ENCODE measurements around the gene ABHD12. TPM values are rescaled to one million over a fixed set of nuclear protein-coding genes. Genes with fewer than 3 reads are reported as not detected.
"Not testable (repeated sequence)": the region's sequence is repeated elsewhere in the genome, so short reads cannot be mapped to it uniquely, and the experiment has no call there.

The ABHD12 gene
- 10 to 100 TPM; 51.8 to 66.4 (median 59.3) TPM for polyA plus RNA-seq (ENCODE audit: insufficient read length in 4 of 4)

- DNase-seq (ENCODE audit: low read depth in 4 of 4, low spot score in 3 of 4): peak; percentile 83 to 92 (median 90)
These were observed at the start of gene ABHD12 for GRCh38 chr20:25390538-25391528. ABHD12 (minus strand) TSS chr20:25390835; CDS start chr20:25390703, 132 bp downstream.

GRCh38 chr20:25439328-25439727 lies 48.7 kb upstream of the ABHD12 start:
- DNase-seq (ENCODE audit: low read depth in 4 of 4, low spot score in 3 of 4): no peak

GRCh38 chr20:25437153-25437581 lies 46.5 kb upstream of the ABHD12 start:
- no peak for DNase-seq (ENCODE audit: low read depth in 4 of 4, low spot score in 3 of 4)

GRCh38 chr20:25424536-25424935 lies 33.9 kb upstream of the ABHD12 start:
- DNase-seq (ENCODE audit: low read depth in 4 of 4, low spot score in 3 of 4): no peak

- no peak for DNase-seq (ENCODE audit: low read depth in 4 of 4, low spot score in 3 of 4)
These were observed 31.4 kb upstream of the ABHD12 start for GRCh38 chr20:25422032-25422431.

- DNase-seq (ENCODE audit: low read depth in 4 of 4, low spot score in 3 of 4): no peak
These were observed 30.5 kb upstream of the ABHD12 start for GRCh38 chr20:25421102-25421501.

- DNase-seq (ENCODE audit: low read depth in 4 of 4, low spot score in 3 of 4): no peak
These were observed 28.1 kb upstream of the ABHD12 start for GRCh38 chr20:25418776-25419175.

GRCh38 chr20:25408890-25409289 lies 18.3 kb upstream of the ABHD12 start:
- no peak for DNase-seq (ENCODE audit: low read depth in 4 of 4, low spot score in 3 of 4)

GRCh38 chr20:25408170-25408547 lies 17.5 kb upstream of the ABHD12 start:
- no peak for DNase-seq (ENCODE audit: low read depth in 4 of 4, low spot score in 3 of 4)

GRCh38 chr20:25407311-25408169 lies 16.9 kb upstream of the ABHD12 start, which contains the start of gene GINS1:
GINS1 (plus strand) TSS chr20:25407673; CDS start chr20:25407821, 148 bp downstream.
- DNase-seq (ENCODE audit: low read depth in 4 of 4, low spot score in 3 of 4): peak; percentile 79 to 90 (median 85)

GRCh38 chr20:25402583-25402982 lies 11.9 kb upstream of the ABHD12 start:
- DNase-seq (ENCODE audit: low read depth in 4 of 4, low spot score in 3 of 4): no peak

- DNase-seq (ENCODE audit: low read depth in 4 of 4, low spot score in 3 of 4): not testable (repeated sequence)
These were observed 9.7 kb upstream of the ABHD12 start for GRCh38 chr20:25400291-25400732.

- DNase-seq (ENCODE audit: low read depth in 4 of 4, low spot score in 3 of 4): peak in 2 of 4 donors; percentile 39 to 41
These were observed 8.4 kb upstream of the ABHD12 start for GRCh38 chr20:25399037-25399430.

- DNase-seq (ENCODE audit: low read depth in 4 of 4, low spot score in 3 of 4): no peak
These were observed 7.9 kb upstream of the ABHD12 start for GRCh38 chr20:25398376-25399036.

- no peak for DNase-seq (ENCODE audit: low read depth in 4 of 4, low spot score in 3 of 4)
These were observed 7.2 kb upstream of the ABHD12 start for GRCh38 chr20:25397821-25398220.

GRCh38 chr20:25397096-25397495 lies 6.5 kb upstream of the ABHD12 start:
- DNase-seq (ENCODE audit: low read depth in 4 of 4, low spot score in 3 of 4): no peak

- DNase-seq (ENCODE audit: low read depth in 4 of 4, low spot score in 3 of 4): no peak
These were observed 4.4 kb upstream of the ABHD12 start for GRCh38 chr20:25394996-25395395.

- DNase-seq (ENCODE audit: low read depth in 4 of 4, low spot score in 3 of 4): no peak
These were observed 3.6 kb upstream of the ABHD12 start for GRCh38 chr20:25394276-25394675.

- peak in 3 of 4 donors; percentile 9 to 45 (median 28) for DNase-seq (ENCODE audit: low read depth in 4 of 4, low spot score in 3 of 4)
These were observed 637 bp downstream of the ABHD12 start for GRCh38 chr20:25389858-25390537.

- DNase-seq (ENCODE audit: low read depth in 4 of 4, low spot score in 3 of 4): peak in 1 of 4 donors; percentile 39
These were observed 1.2 kb downstream of the ABHD12 start for GRCh38 chr20:25389401-25389857.
